ENCODE measurements around the gene KL. TPM values are rescaled to one million over a fixed set of nuclear protein-coding genes. Genes with fewer than 3 reads are reported as not detected.

KL gene
- polyA plus RNA-seq, 3 donors from 2014 or later: 1.8 TPM; not detected in 2

- peak overlapping the region; percentile 71 to 91 (median 86) for H3K4me3 Mint-ChIP-seq
- peaks cover 11 to 15% of the 10 kb centered on the region in 2 donors for H3K4me1 Mint-ChIP-seq
- peak overlapping the region; percentile 36 to 82 (median 50) for H3K27ac Mint-ChIP-seq
- H3K9me3 Mint-ChIP-seq: peaks cover 0 to 2% (median 0%) of the 10 kb centered on the region in 6 donors
- H3K27me3 Mint-ChIP-seq (ENCODE audit: low read depth in 3 of 3): peaks cover 0 to 6% (median 5%) of the 10 kb centered on the region in 3 donors
- peak in 1 of 3 donors; percentile 1 for DNase-seq
- no peaks in the 10 kb centered on the region for H3K36me3 Mint-ChIP-seq
These were observed 17.0 kb downstream of the KL start for GRCh38 chr13:33033051-33033812.

GRCh38 chr13:33033986-33034385 lies 17.8 kb downstream of the KL start:
- no peak for DNase-seq
- peaks cover 0 to 5% (median 0%) of the 10 kb centered on the region in 6 donors for H3K9me3 Mint-ChIP-seq
- H3K27ac Mint-ChIP-seq: no peak overlapping the region
- no peaks in the 10 kb centered on the region for H3K36me3 Mint-ChIP-seq
- peaks cover 11 to 15% of the 10 kb centered on the region in 2 donors for H3K4me1 Mint-ChIP-seq
- no peak overlapping the region for H3K4me3 Mint-ChIP-seq
- H3K27me3 Mint-ChIP-seq (ENCODE audit: low read depth in 3 of 3): peaks cover 0 to 6% (median 5%) of the 10 kb centered on the region in 3 donors

- Mint-ChIP-seq H3K9me3 (peaks cover 0 to 5% (median 0%) of the 10 kb centered on the region in 6 donors), H3K4me1 (peaks cover 11 to 15% of the 10 kb centered on the region in 2 donors), H3K27me3 (ENCODE audit: low read depth in 3 of 3) (peaks cover 0 to 6% (median 5%) of the 10 kb centered on the region in 3 donors), H3K4me3 (no peak overlapping the region), H3K36me3 (no peaks in the 10 kb centered on the region), H3K27ac (no peak overlapping the region)
- no peak for DNase-seq
These were observed 18.8 kb downstream of the KL start for GRCh38 chr13:33034882-33035520.

- Mint-ChIP-seq H3K4me3 (no peak overlapping the region), H3K27me3 (ENCODE audit: low read depth in 3 of 3) (no peaks in the 10 kb centered on the region), H3K4me1 (peaks cover 9 to 11% of the 10 kb centered on the region in 2 donors), H3K9me3 (peaks cover 0 to 3% (median 0%) of the 10 kb centered on the region in 6 donors), H3K27ac (no peak overlapping the region), H3K36me3 (no peaks in the 10 kb centered on the region)
- no peak for DNase-seq
These were observed 21.4 kb downstream of the KL start for GRCh38 chr13:33037673-33038072.

- Mint-ChIP-seq H3K36me3 (no peaks in the 10 kb centered on the region), H3K27ac (no peak overlapping the region), H3K4me1 (no peaks in the 10 kb centered on the region), H3K9me3 (peaks cover 0 to 3% (median 0%) of the 10 kb centered on the region in 6 donors), H3K27me3 (ENCODE audit: low read depth in 3 of 3) (no peaks in the 10 kb centered on the region), H3K4me3 (no peak overlapping the region)
- DNase-seq: no peak
These were observed 23.9 kb downstream of the KL start for GRCh38 chr13:33040090-33040489.

GRCh38 chr13:33045851-33046592 lies 29.8 kb downstream of the KL start:
- DNase-seq: no peak
- Mint-ChIP-seq H3K27me3 (ENCODE audit: low read depth in 3 of 3) (peaks cover 2 to 9% (median 3%) of the 10 kb centered on the region in 3 donors), H3K9me3 (peaks cover 0 to 15% (median 1%) of the 10 kb centered on the region in 6 donors), H3K4me1 (no peaks in the 10 kb centered on the region), H3K36me3 (no peaks in the 10 kb centered on the region), H3K4me3 (no peak overlapping the region), H3K27ac (no peak overlapping the region)

GRCh38 chr13:33050161-33050560 lies 33.9 kb downstream of the KL start:
- Mint-ChIP-seq H3K9me3 (peaks cover 0 to 15% (median 0%) of the 10 kb centered on the region in 6 donors), H3K27me3 (ENCODE audit: low read depth in 3 of 3) (peaks cover 2 to 9% (median 9%) of the 10 kb centered on the region in 3 donors), H3K4me1 (no peaks in the 10 kb centered on the region), H3K36me3 (no peaks in the 10 kb centered on the region), H3K4me3 (no peak overlapping the region), H3K27ac (no peak overlapping the region)
- no peak for DNase-seq

GRCh38 chr13:33051632-33052031 lies 35.4 kb downstream of the KL start:
- Mint-ChIP-seq H3K4me1 (no peaks in the 10 kb centered on the region), H3K9me3 (peaks cover 0 to 15% (median 0%) of the 10 kb centered on the region in 6 donors), H3K27me3 (ENCODE audit: low read depth in 3 of 3) (peaks cover 0 to 9% (median 6%) of the 10 kb centered on the region in 3 donors), H3K36me3 (no peaks in the 10 kb centered on the region), H3K4me3 (no peak overlapping the region), H3K27ac (no peak overlapping the region)
- DNase-seq: no peak

GRCh38 chr13:33052506-33053280 lies 36.5 kb downstream of the KL start:
- Mint-ChIP-seq H3K9me3 (peaks cover 0 to 15% (median 0%) of the 10 kb centered on the region in 6 donors), H3K4me3 (no peak overlapping the region), H3K4me1 (no peaks in the 10 kb centered on the region), H3K36me3 (no peaks in the 10 kb centered on the region), H3K27ac (no peak overlapping the region), H3K27me3 (ENCODE audit: low read depth in 3 of 3) (peaks cover 0 to 11% (median 6%) of the 10 kb centered on the region in 3 donors)
- no peak for DNase-seq

GRCh38 chr13:33053397-33054066 lies 37.3 kb downstream of the KL start:
- no peaks in the 10 kb centered on the region for H3K36me3 Mint-ChIP-seq
- peaks cover 0 to 11% (median 6%) of the 10 kb centered on the region in 3 donors for H3K27me3 Mint-ChIP-seq (ENCODE audit: low read depth in 3 of 3)
- H3K4me1 Mint-ChIP-seq: no peaks in the 10 kb centered on the region
- no peak for DNase-seq
- H3K27ac Mint-ChIP-seq: no peak overlapping the region
- no peak overlapping the region for H3K4me3 Mint-ChIP-seq
- peaks cover 0 to 15% (median 0%) of the 10 kb centered on the region in 6 donors for H3K9me3 Mint-ChIP-seq

- H3K27me3 Mint-ChIP-seq (ENCODE audit: low read depth in 3 of 3): peaks cover 0 to 6% (median 3%) of the 10 kb centered on the region in 3 donors
- no peak for DNase-seq
- H3K4me1 Mint-ChIP-seq: no peaks in the 10 kb centered on the region
- H3K36me3 Mint-ChIP-seq: no peaks in the 10 kb centered on the region
- peaks cover 0 to 2% (median 0%) of the 10 kb centered on the region in 6 donors for H3K9me3 Mint-ChIP-seq
- H3K4me3 Mint-ChIP-seq: no peak overlapping the region
- H3K27ac Mint-ChIP-seq: no peak overlapping the region
These were observed 41.0 kb downstream of the KL start for GRCh38 chr13:33057019-33057780.

- Mint-ChIP-seq H3K4me1 (no peaks in the 10 kb centered on the region), H3K27ac (no peak overlapping the region), H3K27me3 (ENCODE audit: low read depth in 3 of 3) (peaks cover 0 to 7% (median 3%) of the 10 kb centered on the region in 3 donors), H3K9me3 (peaks cover 0 to 2% (median 0%) of the 10 kb centered on the region in 6 donors), H3K36me3 (no peaks in the 10 kb centered on the region), H3K4me3 (no peak overlapping the region)
- DNase-seq: no peak
These were observed 42.6 kb downstream of the KL start for GRCh38 chr13:33058776-33059327.

All from immature natural killer cell (primary cell).